Kidney epithelial cell (primary cell): ENCODE measurements around the gene CYP4F22. TPM values are rescaled to one million over a fixed set of nuclear protein-coding genes. Genes with fewer than 3 reads are reported as not detected.

ENCODE experiments used
- DNase-seq: peaks from one replicate; pipeline ENCODE4 v3.0.0-alpha.2; 2010; ENCODE audit warnings: low read depth
- H3K27me3 ChIP-seq: 2 replicates; pipeline ENCODE4 v1.6.0; 2011; ENCODE audit warnings: low read length; ENCODE audit not compliant: control insufficient read depth, insufficient read depth
- H3K36me3 ChIP-seq: 2 replicates; pipeline ENCODE4 v1.5.1; 2011; ENCODE audit warnings: low read length; ENCODE audit not compliant: control insufficient read depth, insufficient read depth
- H3K4me3 ChIP-seq: 2 replicates; pipeline ENCODE4 v1.5.1; 2011; ENCODE audit warnings: low read depth, mild to moderate bottlenecking, control low read depth, low read length
- CTCF ChIP-seq: IDR thresholded peaks from 2 replicates; pipeline ENCODE4 v1.5.1; 2011; ENCODE audit warnings: mild to moderate bottlenecking, moderate library complexity, low read length, control low read depth, inconsistent platforms; ENCODE audit not compliant: insufficient read depth, poor library complexity, severe bottlenecking
- total RNA-seq: library from RNA; depleted of rRNA; stranded (reverse); fragments of >200 nt; gene quantifications from 2 replicates; pipeline ENCODE4 v1.2.3, GENCODE V29; 2015

CYP4F22 gene
- total RNA-seq, 1 donor from 2014 or later, result not detected

- no peak overlapping the region for H3K4me3 ChIP-seq
- DNase-seq, result no peak
- no peak for TF ChIP-seq CTCF
Measured at GRCh38 chr19:15564534-15565168, 56.3 kb downstream of the CYP4F22 start.

GRCh38 chr19:15570420-15570819 lies 62.1 kb downstream of the CYP4F22 start:
- H3K4me3 ChIP-seq, result no peak overlapping the region
- H3K27me3 ChIP-seq, result no peaks in the 10 kb centered on the region
- no peak for DNase-seq
- no peaks in the 10 kb centered on the region for H3K36me3 ChIP-seq
- TF ChIP-seq CTCF, result no peak

More at GRCh38 chr19:15564534-15565168, 56.3 kb downstream of the CYP4F22 start:
- Histone ChIP-seq H3K27me3 (no peaks in the 10 kb centered on the region), H3K36me3 (no peaks in the 10 kb centered on the region)

GRCh38 chr19:15575406-15575805 lies 67.1 kb downstream of the CYP4F22 start:
- DNase-seq, result no peak
- Histone ChIP-seq H3K27me3 (no peaks in the 10 kb centered on the region), H3K36me3 (no peaks in the 10 kb centered on the region), H3K4me3 (no peak overlapping the region)
- TF ChIP-seq CTCF, result no peak

GRCh38 chr19:15576526-15577156 lies 68.3 kb downstream of the CYP4F22 start:
- Histone ChIP-seq H3K36me3 (no peaks in the 10 kb centered on the region), H3K4me3 (no peak overlapping the region), H3K27me3 (no peaks in the 10 kb centered on the region)
- no peak for TF ChIP-seq CTCF
- DNase-seq, result no peak

GRCh38 chr19:15577184-15577771 lies 69.0 kb downstream of the CYP4F22 start:
- DNase-seq, result no peak
- Histone ChIP-seq H3K27me3 (no peaks in the 10 kb centered on the region), H3K36me3 (no peaks in the 10 kb centered on the region), H3K4me3 (no peak overlapping the region)
- TF ChIP-seq CTCF, result no peak
